BLaER1 treated with 17β-estradiol and CSF1 and Interleukin-3, amounts not matched to agents 10 nM and 100 nM (cell line): ENCODE measurements around the gene USP34.

ENCODE experiments used
- H3K27ac ChIP-seq, 11 experiments: shearing (Covaris generic); formaldehyde crosslinking; 2 replicates each; pipeline ENCODE4 v1.8.1; 2022
- H3K27me3 ChIP-seq, 11 experiments: shearing (Covaris generic); formaldehyde crosslinking; 2 replicates each; pipeline ENCODE4 v1.8.1; 2022
- H3K36me3 ChIP-seq, 11 experiments: shearing (Covaris generic); formaldehyde crosslinking; 2 replicates each; pipeline ENCODE4 v1.8.1; 2022
- H3K4me1 ChIP-seq, 10 experiments: shearing (Covaris generic); formaldehyde crosslinking; 2 replicates each; pipeline ENCODE4 v1.8.1; 2022
- H3K4me2 ChIP-seq, 11 experiments: shearing (Covaris generic); formaldehyde crosslinking; 2 replicates each; pipeline ENCODE4 v1.8.1; 2022
- H3K4me3 ChIP-seq, 10 experiments: shearing (Covaris generic); formaldehyde crosslinking; 2 replicates each; pipeline ENCODE4 v1.8.1; 2022
- H3K9ac ChIP-seq, 11 experiments: shearing (Covaris generic); formaldehyde crosslinking; 2 replicates each; pipeline ENCODE4 v1.8.1; 2022
- H3K9me3 ChIP-seq, 11 experiments: shearing (Covaris generic); formaldehyde crosslinking; replicated peaks in 1 of 11; 2 replicates each; pipeline ENCODE4 v1.8.1; 2022
- H4K20me1 ChIP-seq, 11 experiments: shearing (Covaris generic); formaldehyde crosslinking; 2 replicates each; pipeline ENCODE4 v1.8.1; 2022
- Cebpa-rat ChIP-seq, 11 experiments: shearing (Covaris generic); IDR thresholded peaks; 2 replicates each; pipeline ENCODE4 v1.8.1; 2022

The USP34 gene

DNA sequence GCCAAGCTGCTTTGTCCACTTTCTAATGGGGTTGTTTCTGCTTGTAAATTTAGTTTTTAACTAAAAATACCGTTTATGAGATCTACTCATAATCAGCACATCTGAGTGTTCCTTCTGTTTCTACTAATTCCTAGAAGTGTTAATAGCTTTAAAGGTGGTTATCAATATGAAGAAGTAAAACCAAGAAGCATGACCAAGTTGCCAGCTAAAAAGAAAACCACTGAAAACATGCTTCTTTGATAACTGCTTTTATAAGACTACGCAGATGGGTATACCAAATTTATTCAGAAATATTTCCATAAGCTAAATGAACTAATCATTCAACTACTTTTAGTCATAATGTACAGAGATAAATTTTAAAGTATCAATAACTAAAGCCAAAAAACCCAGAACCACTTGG lies 207.1 kb downstream of the USP34 start:
- Histone ChIP-seq H3K4me3 (no peak overlapping the region), H4K20me1 (no peaks in the 10 kb centered on the region), H3K9ac (no peak overlapping the region), H3K9me3 (no peaks in the 10 kb centered on the region), H3K4me1 (no peaks in the 10 kb centered on the region), H3K27me3 (no peaks in the 10 kb centered on the region), H3K27ac (no peak overlapping the region), H3K4me2 (no peak overlapping the region), H3K36me3 (peaks cover 77 to 100% (median 96%) of the 10 kb centered on the region in 11 experiments)
- no peak for TF ChIP-seq Cebpa-rat (IDR thresholded peaks at IDR 0.05)

DNA sequence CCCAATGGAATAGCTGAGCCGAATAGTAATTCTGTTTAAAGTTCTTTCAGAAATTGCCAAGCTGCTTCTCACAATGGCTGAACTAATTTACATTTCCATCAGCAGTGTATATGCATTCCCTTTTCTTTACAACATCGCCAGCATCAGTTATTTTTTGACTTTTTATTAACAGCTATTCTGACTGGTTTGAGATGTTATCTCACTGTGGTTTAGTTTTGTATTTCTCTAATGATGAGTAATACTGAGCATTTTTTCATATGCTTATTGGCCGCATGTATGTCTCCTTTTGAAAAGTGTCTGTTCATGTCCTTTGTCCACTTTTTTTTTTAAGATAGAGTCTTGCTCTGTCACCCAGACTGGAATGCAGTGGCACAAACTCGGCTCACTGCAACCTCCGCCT lies 208.2 kb downstream of the USP34 start:
- Histone ChIP-seq H3K36me3 (peaks cover 81 to 100% (median 98%) of the 10 kb centered on the region in 11 experiments), H3K27ac (no peak overlapping the region), H3K9me3 (no peaks in the 10 kb centered on the region), H3K4me2 (no peak overlapping the region), H3K4me1 (no peaks in the 10 kb centered on the region), H3K9ac (no peak overlapping the region), H3K27me3 (no peaks in the 10 kb centered on the region), H4K20me1 (no peaks in the 10 kb centered on the region), H3K4me3 (no peak overlapping the region)
- TF ChIP-seq Cebpa-rat (IDR thresholded peaks at IDR 0.05) = no peak

GRCh38 chr2:61257446-61257845 lies 213.4 kb downstream of the USP34 start:
- H3K9ac ChIP-seq = no peak overlapping the region
- H3K4me3 ChIP-seq = no peak overlapping the region
- peaks cover 85 to 100% (median 98%) of the 10 kb centered on the region in 11 experiments for H3K36me3 ChIP-seq
- no peaks in the 10 kb centered on the region for H3K9me3 ChIP-seq
- H3K27me3 ChIP-seq = no peaks in the 10 kb centered on the region
- no peaks in the 10 kb centered on the region for H3K4me1 ChIP-seq
- no peaks in the 10 kb centered on the region for H4K20me1 ChIP-seq
- H3K4me2 ChIP-seq = no peak overlapping the region
- no peak for TF ChIP-seq Cebpa-rat (IDR thresholded peaks at IDR 0.05)
- H3K27ac ChIP-seq = no peak overlapping the region

- no peak overlapping the region for H3K27ac ChIP-seq
- H3K4me1 ChIP-seq = no peaks in the 10 kb centered on the region
- no peak overlapping the region for H3K9ac ChIP-seq
- H3K9me3 ChIP-seq = no peaks in the 10 kb centered on the region
- H3K4me2 ChIP-seq = no peak overlapping the region
- no peak overlapping the region for H3K4me3 ChIP-seq
- peaks cover 82 to 99% (median 96%) of the 10 kb centered on the region in 11 experiments for H3K36me3 ChIP-seq
- no peak for TF ChIP-seq Cebpa-rat (IDR thresholded peaks at IDR 0.05)
- H4K20me1 ChIP-seq = no peaks in the 10 kb centered on the region
- no peaks in the 10 kb centered on the region for H3K27me3 ChIP-seq
Measured at GRCh38 chr2:61255580-61256437, 215.1 kb downstream of the USP34 start.

- Histone ChIP-seq H4K20me1 (no peaks in the 10 kb centered on the region), H3K4me1 (no peaks in the 10 kb centered on the region), H3K4me3 (no peak overlapping the region), H3K4me2 (no peak overlapping the region), H3K9ac (no peak overlapping the region), H3K36me3 (peaks cover 91 to 99% (median 97%) of the 10 kb centered on the region in 11 experiments), H3K9me3 (no peaks in the 10 kb centered on the region), H3K27ac (no peak overlapping the region), H3K27me3 (no peaks in the 10 kb centered on the region)
- TF ChIP-seq Cebpa-rat (IDR thresholded peaks at IDR 0.05) = no peak
Measured at GRCh38 chr2:61254536-61254935, 216.4 kb downstream of the USP34 start.

GRCh38 chr2:61253136-61253535 lies 217.8 kb downstream of the USP34 start:
- no peak overlapping the region for H3K4me3 ChIP-seq
- no peaks in the 10 kb centered on the region for H3K27me3 ChIP-seq
- peaks cover 88 to 99% (median 97%) of the 10 kb centered on the region in 11 experiments for H3K36me3 ChIP-seq
- no peaks in the 10 kb centered on the region for H3K9me3 ChIP-seq
- H3K4me1 ChIP-seq = no peaks in the 10 kb centered on the region
- TF ChIP-seq Cebpa-rat (IDR thresholded peaks at IDR 0.05) = no peak
- no peak overlapping the region for H3K27ac ChIP-seq
- H4K20me1 ChIP-seq = no peaks in the 10 kb centered on the region
- no peak overlapping the region for H3K4me2 ChIP-seq
- no peak overlapping the region for H3K9ac ChIP-seq

DNA sequence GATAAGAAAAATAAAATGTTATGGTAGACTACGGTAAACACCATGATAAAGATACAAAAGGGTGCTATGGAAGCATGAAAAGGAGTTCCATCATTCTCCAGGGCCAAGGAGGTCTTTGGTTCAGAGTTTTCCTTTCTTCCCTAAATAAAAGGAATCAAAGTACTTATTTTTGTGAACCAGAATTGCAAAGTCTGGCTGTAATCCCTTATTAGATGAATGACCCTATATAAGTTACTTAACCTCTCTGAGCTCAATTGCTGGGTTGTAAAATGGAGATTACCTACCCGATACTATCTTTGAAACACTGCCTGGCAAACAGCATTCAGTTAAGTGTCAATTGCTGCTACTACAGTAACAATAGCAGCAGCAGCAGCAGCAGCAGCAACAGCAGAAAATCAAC lies 218.9 kb downstream of the USP34 start:
- H4K20me1 ChIP-seq = peaks cover 0 to 8% (median 0%) of the 10 kb centered on the region in 11 experiments; a peak in 1 of 22 replicates
- TF ChIP-seq Cebpa-rat (IDR thresholded peaks at IDR 0.05) = no peak
- H3K9ac ChIP-seq = no peak overlapping the region
- no peaks in the 10 kb centered on the region for H3K9me3 ChIP-seq
- no peak overlapping the region for H3K27ac ChIP-seq
- H3K4me1 ChIP-seq = no peaks in the 10 kb centered on the region
- peaks cover 88 to 99% (median 97%) of the 10 kb centered on the region in 11 experiments for H3K36me3 ChIP-seq
- no peak overlapping the region for H3K4me2 ChIP-seq
- no peaks in the 10 kb centered on the region for H3K27me3 ChIP-seq
- H3K4me3 ChIP-seq = no peak overlapping the region

DNA sequence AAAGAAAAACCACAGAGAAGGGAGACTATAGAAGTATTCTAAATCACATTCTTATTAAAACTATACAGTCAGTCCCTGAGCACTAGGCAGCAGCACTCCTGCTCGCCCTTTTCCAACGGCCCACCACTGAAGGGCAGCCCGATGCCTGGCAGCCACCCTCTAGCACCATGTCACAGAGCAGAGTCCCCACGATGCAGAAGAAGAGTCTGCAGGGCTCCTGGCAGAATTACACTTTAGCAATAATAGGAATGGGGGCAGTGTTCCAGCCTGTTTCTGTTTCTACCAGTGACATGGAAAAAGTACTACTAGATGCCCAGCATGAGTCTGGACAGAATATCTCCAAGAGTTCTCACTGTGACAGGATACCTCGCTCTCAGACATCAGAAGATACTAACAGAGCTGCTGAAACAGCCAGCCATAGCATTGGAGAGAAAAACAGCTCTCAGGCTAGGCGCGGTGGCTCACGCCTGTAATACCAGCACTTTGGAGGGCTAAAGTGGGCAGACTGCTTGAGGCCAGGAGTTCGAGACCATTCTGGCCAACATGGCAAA lies 221.3 kb downstream of the USP34 start:
- H3K9me3 ChIP-seq = no peaks in the 10 kb centered on the region
- no peak overlapping the region for H3K4me3 ChIP-seq
- H3K9ac ChIP-seq = no peak overlapping the region
- H4K20me1 ChIP-seq = peaks cover 0 to 8% (median 0%) of the 10 kb centered on the region in 11 experiments; a peak in 1 of 22 replicates
- no peak for TF ChIP-seq Cebpa-rat (IDR thresholded peaks at IDR 0.05)
- no peaks in the 10 kb centered on the region for H3K4me1 ChIP-seq
- no peak overlapping the region for H3K4me2 ChIP-seq
- H3K36me3 ChIP-seq = peaks cover 80 to 99% (median 95%) of the 10 kb centered on the region in 11 experiments
- no peaks in the 10 kb centered on the region for H3K27me3 ChIP-seq
- no peak overlapping the region for H3K27ac ChIP-seq

DNA sequence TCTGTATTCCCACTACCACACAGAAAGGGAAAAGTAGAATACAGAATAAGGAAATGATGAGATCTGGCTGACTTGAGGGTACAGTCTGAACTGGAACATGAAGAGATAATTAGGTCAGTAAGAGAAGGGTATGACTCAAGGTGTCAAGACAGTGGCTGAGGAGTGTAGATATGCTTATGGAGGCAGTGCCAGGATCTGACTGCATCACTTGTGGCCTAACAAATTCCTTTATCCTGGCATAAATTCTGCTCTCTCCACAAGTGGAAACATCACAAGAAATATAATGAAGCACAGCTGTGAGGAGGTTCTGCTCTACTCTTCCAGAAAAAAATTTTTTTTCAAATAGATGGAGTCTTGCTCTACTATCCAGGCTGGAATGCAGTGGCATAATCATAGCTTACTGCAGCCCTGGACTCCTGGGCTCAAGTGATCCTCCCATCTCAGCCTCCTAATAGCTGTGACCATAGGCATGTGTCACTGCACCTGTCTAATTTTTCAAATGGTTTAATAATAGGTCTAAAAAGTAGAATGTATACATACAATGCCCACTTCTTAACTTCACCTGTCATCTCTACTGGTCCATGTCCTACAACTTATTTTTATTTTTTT lies 223.6 kb downstream of the USP34 start:
- no peak overlapping the region for H3K4me2 ChIP-seq
- H4K20me1 ChIP-seq = peaks cover 0 to 8% (median 0%) of the 10 kb centered on the region in 11 experiments; a peak in 1 of 22 replicates
- H3K4me3 ChIP-seq = no peak overlapping the region
- TF ChIP-seq Cebpa-rat (IDR thresholded peaks at IDR 0.05) = no peak
- H3K36me3 ChIP-seq = peaks cover 82 to 99% (median 95%) of the 10 kb centered on the region in 11 experiments
- H3K27ac ChIP-seq = no peak overlapping the region
- H3K4me1 ChIP-seq = no peaks in the 10 kb centered on the region
- no peak overlapping the region for H3K9ac ChIP-seq
- no peaks in the 10 kb centered on the region for H3K9me3 ChIP-seq
- no peaks in the 10 kb centered on the region for H3K27me3 ChIP-seq
